Hematopoietic multipotent progenitor cell treated with erythropoietin and hydrocortisone succinate and interleukin-3 and kit ligand, for 8 days (in vitro differentiated cells): ENCODE data around the gene KIR2DL1.
"Not testable (repeated sequence)": the region's sequence is repeated elsewhere in the genome, so short reads cannot be mapped to it uniquely, and the experiment has no call there.

Source experiments
- DNase-seq: peaks from one replicate; pipeline ENCODE4 v3.0.0-alpha.2; 2015

Gene KIR2DL1

GRCh38 chr19:54771018-54771960 is 1.7 kb downstream of the KIR2DL1 start:
- not testable (repeated sequence) for DNase-seq

- not testable (repeated sequence) for DNase-seq
Measured at GRCh38 chr19:54772666-54773065, 3.1 kb downstream of the KIR2DL1 start.

- not testable (repeated sequence) for DNase-seq
Measured at GRCh38 chr19:54775095-54775815, 5.7 kb downstream of the KIR2DL1 start.

GRCh38 chr19:54775830-54776229 is 6.2 kb downstream of the KIR2DL1 start:
- not testable (repeated sequence) for DNase-seq

GRCh38 chr19:54777851-54778250 is 8.3 kb downstream of the KIR2DL1 start:
- DNase-seq = not testable (repeated sequence)

GRCh38 chr19:54778896-54779295 is 9.3 kb downstream of the KIR2DL1 start:
- DNase-seq = not testable (repeated sequence)

- not testable (repeated sequence) for DNase-seq
Measured at GRCh38 chr19:54782916-54783315, 13.3 kb downstream of the KIR2DL1 start.

- DNase-seq = not testable (repeated sequence)
Measured at GRCh38 chr19:54786091-54786723, 16.6 kb downstream of the KIR2DL1 start.

GRCh38 chr19:54788154-54788553 is 18.6 kb downstream of the KIR2DL1 start:
- DNase-seq = not testable (repeated sequence)

GRCh38 chr19:54790711-54791110 is 21.1 kb downstream of the KIR2DL1 start:
- no peak for DNase-seq

GRCh38 chr19:54791476-54791875 is 21.9 kb downstream of the KIR2DL1 start:
- no peak for DNase-seq

- DNase-seq = no peak
Measured at GRCh38 chr19:54792814-54793213, 23.2 kb downstream of the KIR2DL1 start.

- DNase-seq = no peak
Measured at GRCh38 chr19:54795758-54796157, 26.2 kb downstream of the KIR2DL1 start.

GRCh38 chr19:54803410-54803809 is 33.8 kb downstream of the KIR2DL1 start, which contains the start of gene KIR2DL4:
TSS of gene KIR2DL4 (plus strand) at chr19:54803610. CDS start at chr19:54803652, 42 bp downstream.
- no peak for DNase-seq

GRCh38 chr19:54804101-54804500 is 34.5 kb downstream of the KIR2DL1 start:
- no peak for DNase-seq

- DNase-seq = no peak
Measured at GRCh38 chr19:54804571-54804970, 35.0 kb downstream of the KIR2DL1 start.

- no peak for DNase-seq
Measured at GRCh38 chr19:54805665-54806515, 36.3 kb downstream of the KIR2DL1 start.

- no peak for DNase-seq
Measured at GRCh38 chr19:54806516-54806838, 36.9 kb downstream of the KIR2DL1 start.

GRCh38 chr19:54814571-54814970 is 45.0 kb downstream of the KIR2DL1 start:
- not testable (repeated sequence) for DNase-seq

- not testable (repeated sequence) for DNase-seq
Measured at GRCh38 chr19:54816251-54816650, 46.7 kb downstream of the KIR2DL1 start, which contains the start of gene KIR3DL1. TSS of gene KIR3DL1 (plus strand) at chr19:54816468.

- DNase-seq = no peak
Measured at GRCh38 chr19:54817670-54818536, 48.3 kb downstream of the KIR2DL1 start.
